Suprapubic skin (tissue), 4 donors: ENCODE data around the gene AHCYL1. TPM values are rescaled to one million over a fixed set of nuclear protein-coding genes. Genes with fewer than 3 reads are reported as not detected.

Experiments used
- DNase-seq, 2 donors: peaks; one replicate each; pipeline ENCODE4 v3.0.0-alpha.2; 2019; ENCODE audit warnings: low spot score in 2 of 2
- H3K27ac ChIP-seq: fragments of 200-600 bp; sonication (generic); one replicate; pipeline ENCODE4 v1.5.1; 2019
- H3K27me3 ChIP-seq: fragments of 200-600 bp; sonication (generic); one replicate; pipeline ENCODE4 v1.5.1; 2019
- H3K36me3 ChIP-seq: fragments of 200-600 bp; sonication (generic); one replicate; pipeline ENCODE4 v1.5.1; 2019
- H3K4me1 ChIP-seq: fragments of 200-600 bp; sonication (generic); one replicate; pipeline ENCODE4 v1.5.1; 2019
- H3K4me3 ChIP-seq: fragments of 200-600 bp; sonication (generic); one replicate; pipeline ENCODE4 v1.5.1; 2019; ENCODE audit warnings: mild to moderate bottlenecking
- H3K9me3 ChIP-seq: fragments of 200-600 bp; sonication (generic); one replicate; pipeline ENCODE4 v1.5.1; 2019
- CTCF ChIP-seq, 2 donors: fragments of 200-600 bp in 1 of 2; fragments of 450-650 bp in 1 of 2; sonication (generic) in 1 of 2; IDR thresholded peaks; one replicate each; pipeline ENCODE4 v1.5.1; 2016 to 2019; ENCODE audit warnings: antibody characterized with exemption in 2 of 2, mild to moderate bottlenecking in 1 of 2, moderate library complexity in 1 of 2
- EP300 ChIP-seq: sonication (generic); formaldehyde crosslinking; IDR thresholded peaks from one replicate; pipeline ENCODE4 v1.6.1; 2017; ENCODE audit warnings: antibody characterized with exemption
- POLR2A ChIP-seq, 2 donors: fragments of 450-650 bp; IDR thresholded peaks; one replicate each; pipeline ENCODE4 v1.6.1; 2017; ENCODE audit warnings: antibody characterized with exemption in 2 of 2, mild to moderate bottlenecking in 2 of 2, moderate library complexity in 2 of 2
- POLR2AphosphoS5 ChIP-seq, 3 donors: sonication (generic); formaldehyde crosslinking; IDR thresholded peaks; one replicate each; pipeline ENCODE4 v1.6.1; 2017; ENCODE audit warnings: antibody characterized with exemption in 3 of 3
- WGBS: methylation state at CpG from one replicate; pipeline ENCODE4 v1.1.5; 2018; 5-methylcytosine and 5-hydroxymethylcytosine counted together
- total RNA-seq, 4 donors: library from RNA; depleted of rRNA; stranded (reverse); fragments of >200 nt; gene quantifications; one replicate each; pipeline ENCODE4 v1.1.0, GENCODE V29; 2016

The AHCYL1 gene
- total RNA-seq, 4 donors from 2014 or later = 37.7 to 50.4 (median 48.6) TPM

DNA sequence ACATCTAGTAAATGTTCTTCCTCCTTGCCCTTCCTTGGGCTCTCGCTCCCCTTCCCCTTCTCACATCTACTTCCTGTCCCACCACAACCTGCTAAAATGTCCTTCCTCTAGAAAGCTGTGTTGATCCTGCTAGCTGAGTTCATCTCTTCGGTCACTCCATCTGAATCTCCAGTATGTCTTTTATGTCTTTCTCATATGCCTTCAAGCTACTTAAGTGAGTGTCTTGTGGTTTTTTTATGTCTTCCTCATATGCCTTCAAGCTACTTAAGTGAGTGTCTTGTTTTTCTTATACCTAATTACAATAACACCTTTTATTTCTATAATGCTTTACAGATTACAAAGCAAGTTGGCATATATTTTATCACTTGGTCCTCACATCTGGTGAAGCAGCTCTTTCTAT is 40.0 kb upstream of the AHCYL1 start:
- 79% methylated on average over 2 of the region's 2 CpGs for WGBS
- Histone ChIP-seq H3K9me3 (no peaks in the 10 kb centered on the region), H3K36me3 (no peaks in the 10 kb centered on the region), H3K4me3 (no peak overlapping the region), H3K4me1 (peaks cover 3% of the 10 kb centered on the region), H3K27ac (no peak overlapping the region), H3K27me3 (no peaks in the 10 kb centered on the region)
- DNase-seq = no peak
- TF ChIP-seq POLR2A (IDR thresholded peaks at IDR 0.05) (no peak), EP300 (no peak), CTCF (IDR thresholded peaks at IDR 0.05) (no peak), POLR2AphosphoS5 (IDR thresholded peaks at IDR 0.05) (no peak)

- WGBS = 66% methylated on average over 6 of the region's 6 CpGs
- Histone ChIP-seq H3K9me3 (no peaks in the 10 kb centered on the region), H3K4me1 (peaks cover 3% of the 10 kb centered on the region), H3K4me3 (no peak overlapping the region), H3K27ac (no peak overlapping the region), H3K36me3 (no peaks in the 10 kb centered on the region), H3K27me3 (no peaks in the 10 kb centered on the region)
- no peak for DNase-seq
- TF ChIP-seq CTCF (IDR thresholded peaks at IDR 0.05) (no peak), POLR2A (IDR thresholded peaks at IDR 0.05) (no peak), POLR2AphosphoS5 (IDR thresholded peaks at IDR 0.05) (no peak), EP300 (no peak)
Observed at GRCh38 chr1:109946511-109946910, 38.1 kb upstream of the AHCYL1 start.

DNA sequence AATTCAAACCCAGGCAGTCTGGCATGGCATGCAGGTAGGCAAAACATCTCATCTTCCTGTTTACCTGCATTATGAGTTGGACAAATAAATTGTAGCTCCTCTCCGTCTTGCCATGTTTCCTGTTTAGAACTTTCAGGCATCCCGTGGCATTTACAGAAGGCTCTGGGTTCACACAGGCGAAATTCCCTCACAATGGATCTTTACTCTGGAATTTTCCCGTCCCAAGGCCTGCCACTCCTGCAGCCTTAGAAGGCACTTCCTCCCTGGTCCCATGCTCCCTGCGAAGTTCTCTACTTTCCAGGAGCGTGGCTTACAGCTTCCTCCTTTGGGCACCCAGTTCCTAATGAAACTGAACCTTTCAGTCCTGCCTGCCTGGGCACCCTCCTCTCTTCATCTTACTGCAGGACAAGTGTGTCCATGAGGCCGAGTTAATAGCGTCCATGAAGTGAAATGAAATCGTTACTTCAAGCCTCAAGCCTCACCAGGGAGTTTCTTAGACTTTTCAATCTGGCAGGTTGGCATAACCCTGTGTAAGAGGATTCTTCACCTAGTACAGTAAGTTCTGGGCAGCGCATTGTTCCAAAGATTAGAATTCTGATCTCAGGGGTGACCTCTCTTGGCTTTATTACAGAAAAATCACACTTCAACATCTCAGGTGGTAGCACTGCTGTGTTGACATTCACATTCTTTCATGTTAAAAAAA is 36.8 kb upstream of the AHCYL1 start:
- no peak overlapping the region for H3K27ac ChIP-seq
- H3K4me3 ChIP-seq = no peak overlapping the region
- no peak for DNase-seq
- 84% methylated on average over 10 of the region's 10 CpGs for WGBS
- H3K4me1 ChIP-seq = peaks cover 3% of the 10 kb centered on the region
- no peaks in the 10 kb centered on the region for H3K27me3 ChIP-seq
- H3K36me3 ChIP-seq = no peaks in the 10 kb centered on the region
- H3K9me3 ChIP-seq = no peaks in the 10 kb centered on the region
- TF ChIP-seq POLR2AphosphoS5 (IDR thresholded peaks at IDR 0.05) (no peak), CTCF (IDR thresholded peaks at IDR 0.05) (no peak), POLR2A (IDR thresholded peaks at IDR 0.05) (no peak), EP300 (no peak)

DNA sequence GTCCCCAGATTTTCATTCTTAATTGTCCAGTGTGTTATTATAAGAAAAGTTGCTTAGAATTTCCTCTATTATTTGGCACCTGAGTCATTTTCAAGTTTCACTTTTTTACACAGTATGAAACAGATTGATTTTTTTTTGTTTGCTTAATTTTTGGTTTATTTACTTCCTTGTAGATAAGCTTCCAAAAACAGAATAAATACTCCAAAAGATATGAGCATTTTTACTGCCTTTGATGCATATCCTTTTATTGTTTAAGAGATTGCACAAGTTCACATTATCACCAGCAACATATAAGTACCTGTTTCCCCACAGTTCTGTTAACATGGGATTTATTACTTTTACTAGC is 36.3 kb upstream of the AHCYL1 start:
- Histone ChIP-seq H3K27ac (no peak overlapping the region), H3K27me3 (no peaks in the 10 kb centered on the region)
- no peak for TF ChIP-seq EP300
- no peak for TF ChIP-seq CTCF (IDR thresholded peaks at IDR 0.05)
- TF ChIP-seq POLR2AphosphoS5 (IDR thresholded peaks at IDR 0.05) = no peak

DNA sequence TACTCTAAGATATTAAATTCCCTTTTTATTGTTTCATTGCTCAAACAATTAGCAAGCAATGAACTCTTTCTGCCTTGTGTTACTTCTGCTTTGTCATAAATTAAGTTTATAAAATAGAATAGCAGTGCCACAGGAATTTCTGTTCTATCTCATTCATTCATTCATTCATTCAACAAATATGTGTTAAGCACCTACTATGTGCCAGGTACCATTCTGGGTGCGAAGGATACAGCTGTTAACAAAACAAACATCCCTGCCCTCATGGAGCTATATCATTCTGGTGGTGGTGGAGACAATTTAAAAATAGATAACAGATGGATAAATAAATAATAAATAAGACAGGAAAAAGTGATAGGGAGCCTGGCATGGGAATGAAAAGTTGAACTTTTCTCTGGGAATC is 34.5 kb upstream of the AHCYL1 start:
- Histone ChIP-seq H3K4me3 (no peak overlapping the region), H3K4me1 (peaks cover 3% of the 10 kb centered on the region), H3K27me3 (no peaks in the 10 kb centered on the region), H3K36me3 (no peaks in the 10 kb centered on the region), H3K27ac (no peak overlapping the region), H3K9me3 (no peaks in the 10 kb centered on the region)
- WGBS = 88% methylated on average over 1 of the region's 1 CpG
- no peak for DNase-seq
- TF ChIP-seq POLR2AphosphoS5 (IDR thresholded peaks at IDR 0.05) = no peak
- TF ChIP-seq CTCF (IDR thresholded peaks at IDR 0.05) = no peak
- TF ChIP-seq POLR2A (IDR thresholded peaks at IDR 0.05) = no peak
- TF ChIP-seq EP300 = no peak

More for the DNA sequence above, 36.3 kb upstream of the AHCYL1 start:
- Histone ChIP-seq H3K4me1 (peaks cover 3% of the 10 kb centered on the region), H3K36me3 (no peaks in the 10 kb centered on the region), H3K9me3 (no peaks in the 10 kb centered on the region), H3K4me3 (no peak overlapping the region)
- no peak for DNase-seq
